Colonic mucosa (tissue), 4 donors: ENCODE data around the gene TSNAX. TPM values are rescaled to one million over a fixed set of nuclear protein-coding genes. Genes with fewer than 3 reads are reported as not detected.

ENCODE experiments used
- DNase-seq: peaks from one replicate; pipeline ENCODE4 v3.0.0-alpha.2; 2020
- H3K27ac ChIP-seq: fragments of 200-600 bp; one replicate; pipeline ENCODE4 v1.8.0; 2021
- H3K27me3 ChIP-seq: fragments of 200-600 bp; one replicate; pipeline ENCODE4 v1.8.0; 2021
- H3K36me3 ChIP-seq: fragments of 200-600 bp; one replicate; pipeline ENCODE4 v1.8.0; 2021
- H3K4me1 ChIP-seq: fragments of 200-600 bp; one replicate; pipeline ENCODE4 v1.8.0; 2021; ENCODE audit warnings: mild to moderate bottlenecking
- H3K4me3 ChIP-seq: fragments of 200-600 bp; one replicate; pipeline ENCODE4 v1.8.0; 2021
- H3K9ac ChIP-seq, 2 donors: one replicate each; pipeline ENCODE4 v1.7.0; 2013; ENCODE audit warnings: control low read depth in 2 of 2, low read depth in 2 of 2, low read length in 2 of 2
- H3K9me3 ChIP-seq: fragments of 200-600 bp; one replicate; pipeline ENCODE4 v1.8.0; 2021
- CTCF ChIP-seq: fragments of 200-600 bp; IDR thresholded peaks from one replicate; pipeline ENCODE4 v1.8.0; 2022; ENCODE audit warnings: antibody characterized with exemption, mild to moderate bottlenecking
- intact Hi-C: fragments of 100-400 bp; cut with DNase I; formaldehyde crosslinking; loops from one replicate; pipeline ENCODE4 v1.14.1; 2022
- total RNA-seq, 2 donors: library from RNA; stranded (reverse); fragmentation: NEBNext Ultra II Directional in 1 of 2; extraction: Animal tissue kit (Norgen Biotek cat#: 25700) in 1 of 2; gene quantifications; one replicate each; pipeline ENCODE4 v1.2.1, GENCODE V29; 2021
- donor health status: healthy.
- donor health status: DM: no; HTN: no; CAD: no.
- donor health status: DM: no; HTN: no; CAD: no.

Gene TSNAX
- total RNA-seq, 2 donors from 2014 or later = 22.6 to 37.3 TPM

GRCh38 chr1:231533240-231533639 lies 4.8 kb downstream of the TSNAX start:
- H3K4me3 ChIP-seq = no peak overlapping the region
- H3K9ac ChIP-seq = no peak overlapping the region
- TF ChIP-seq CTCF = no peak
- H3K27me3 ChIP-seq = no peaks in the 10 kb centered on the region
- H3K9me3 ChIP-seq = no peaks in the 10 kb centered on the region
- no peak for DNase-seq
- H3K27ac ChIP-seq = no peak overlapping the region
- no peaks in the 10 kb centered on the region for H3K36me3 ChIP-seq
- H3K4me1 ChIP-seq = peaks cover 10% of the 10 kb centered on the region
- intact Hi-C loops = loop anchor here (10.0 kb wide), 1 partner anchor 178 kb away; no protein-coding TSS in a partner anchor

GRCh38 chr1:231534703-231535159 lies 6.3 kb downstream of the TSNAX start:
- DNase-seq = no peak
- intact Hi-C loops = loop anchor here (10.0 kb wide), 1 partner anchor 180 kb away; no protein-coding TSS in a partner anchor
- no peaks in the 10 kb centered on the region for H3K9me3 ChIP-seq
- H3K9ac ChIP-seq = no peak overlapping the region
- no peaks in the 10 kb centered on the region for H3K36me3 ChIP-seq
- no peak for TF ChIP-seq CTCF
- no peak overlapping the region for H3K4me3 ChIP-seq
- no peak overlapping the region for H3K27ac ChIP-seq
- peaks cover 3% of the 10 kb centered on the region for H3K4me1 ChIP-seq
- H3K27me3 ChIP-seq = no peaks in the 10 kb centered on the region

- intact Hi-C loops = loop anchor here (10.0 kb wide), 1 partner anchor 181 kb away; no protein-coding TSS in a partner anchor
- Histone ChIP-seq H3K36me3 (no peaks in the 10 kb centered on the region), H3K4me3 (no peak overlapping the region), H3K9me3 (no peaks in the 10 kb centered on the region), H3K4me1 (no peaks in the 10 kb centered on the region), H3K27ac (no peak overlapping the region), H3K27me3 (no peaks in the 10 kb centered on the region), H3K9ac (no peak overlapping the region)
- DNase-seq = no peak
- no peak for TF ChIP-seq CTCF
Measured at GRCh38 chr1:231536099-231536498, 7.6 kb downstream of the TSNAX start.

GRCh38 chr1:231540847-231541246 lies 12.4 kb downstream of the TSNAX start:
- no peak overlapping the region for H3K9ac ChIP-seq
- H3K9me3 ChIP-seq = no peaks in the 10 kb centered on the region
- no peak overlapping the region for H3K4me3 ChIP-seq
- TF ChIP-seq CTCF = no peak
- H3K4me1 ChIP-seq = no peaks in the 10 kb centered on the region
- H3K27ac ChIP-seq = no peak overlapping the region
- H3K27me3 ChIP-seq = no peaks in the 10 kb centered on the region
- DNase-seq = no peak
- no peaks in the 10 kb centered on the region for H3K36me3 ChIP-seq
- intact Hi-C loops = no loop called here

GRCh38 chr1:231541842-231542241 lies 13.4 kb downstream of the TSNAX start:
- H3K9me3 ChIP-seq = no peaks in the 10 kb centered on the region
- no peak overlapping the region for H3K9ac ChIP-seq
- H3K36me3 ChIP-seq = no peaks in the 10 kb centered on the region
- DNase-seq = no peak
- no peaks in the 10 kb centered on the region for H3K27me3 ChIP-seq
- H3K27ac ChIP-seq = no peak overlapping the region
- intact Hi-C loops = no loop called here
- no peak for TF ChIP-seq CTCF
- no peak overlapping the region for H3K4me3 ChIP-seq
- no peaks in the 10 kb centered on the region for H3K4me1 ChIP-seq
